GM12878 (cell line): ENCODE results near the gene CYP1A2. TPM values are rescaled to one million over a fixed set of nuclear protein-coding genes. Genes with fewer than 3 reads are reported as not detected.

Experiments used
- CREB1 ChIP-seq: IDR thresholded peaks from 2 replicates; pipeline ENCODE4 v1.6.1; 2012; ENCODE audit warnings: low read depth, mild to moderate bottlenecking, inconsistent platforms
- EED ChIP-seq: sonication (generic); IDR thresholded peaks from 2 replicates; pipeline ENCODE4 v1.6.1; 2016; ENCODE audit warnings: antibody characterized with exemption, low read depth
- ESRRA ChIP-seq: IDR thresholded peaks from 2 replicates; pipeline ENCODE4 v1.6.1; 2012; ENCODE audit warnings: mild to moderate bottlenecking, low read length, improper control_type of control experiment
- MEF2B ChIP-seq: fragments of 450-650 bp; IDR thresholded peaks from 2 replicates; pipeline ENCODE4 v1.6.1; 2018; ENCODE audit warnings: mild to moderate bottlenecking, moderate library complexity; ENCODE audit not compliant: partially characterized antibody, poor library complexity, severe bottlenecking
- TCF3 ChIP-seq: IDR thresholded peaks from 2 replicates; pipeline ENCODE4 v1.6.1; 2012; ENCODE audit warnings: low read depth, mild to moderate bottlenecking, low read length, borderline replicate concordance; ENCODE audit not compliant: insufficient read depth
- ZNF274 ChIP-seq: IDR thresholded peaks from one replicate; pipeline ENCODE4 v1.8.0; 2011; ENCODE audit not compliant: insufficient read length, insufficient read depth
- polyA plus RNA-seq, 11 experiments: library from polyadenylated mRNA; depleted of rRNA in 4 of 11; unstranded in 6 of 11; stranded (reverse) in 5 of 11; fragments of >200 nt; fragmentation: Nextera tagmentation in 4 of 11; fragmentation: Illumina TruSeq in 1 of 11; extraction: Ambion mirVana in 4 of 11; extraction: Trizol in 1 of 11; gene quantifications; 1 replicate in 1 of 11; 2 replicates in 10 of 11; pipeline versions ENCODE4 v1.2.1 to v1.2.3, GENCODE V29; 2011 to 2016; ENCODE audit warnings: inconsistent platforms in 2 of 11, missing spikeins in 2 of 11, low read depth in 1 of 11
- total RNA-seq, 4 experiments: library from RNA; depleted of rRNA in 3 of 4; stranded (reverse); fragments of >200 nt in 3 of 4; fragmentation: Illumina TruSeq in 1 of 4; extraction: Trizol in 1 of 4; gene quantifications; 2 replicates each; pipeline versions ENCODE4 v1.2.1 to v1.2.3, GENCODE V29; 2013 to 2021
- TF ChIP-seq, protein P1 (sequence below): fragments of 450-650 bp; IDR thresholded peaks from 2 replicates; pipeline ENCODE4 v1.6.1; 2016; ENCODE audit warnings: mild to moderate bottlenecking, moderate library complexity, borderline replicate concordance
- TF ChIP-seq, protein P2 (sequence below): fragments of 450-650 bp; IDR thresholded peaks from 2 replicates; pipeline ENCODE4 v1.6.1; 2018; ENCODE audit warnings: borderline replicate concordance, mild to moderate bottlenecking; ENCODE audit not compliant: partially characterized antibody
- TF ChIP-seq, protein P3 (sequence below): IDR thresholded peaks from 2 replicates; pipeline ENCODE4 v1.6.1; 2012; ENCODE audit warnings: mild to moderate bottlenecking, low read depth, low read length
- TF ChIP-seq, protein P4 (sequence below): fragments of 450-650 bp; IDR thresholded peaks from 2 replicates; pipeline ENCODE4 v1.6.1; 2016; ENCODE audit warnings: mild to moderate bottlenecking
- TF ChIP-seq, protein P5 (sequence below): IDR thresholded peaks from 2 replicates; pipeline ENCODE4 v1.6.1; 2012; ENCODE audit warnings: low read depth, low read length, improper control_type of control experiment
- TF ChIP-seq, protein P6 (sequence below): IDR thresholded peaks from 2 replicates; pipeline ENCODE4 v1.6.1; 2011; ENCODE audit warnings: borderline replicate concordance, low read depth, mild to moderate bottlenecking, moderate library complexity, low read length; ENCODE audit not compliant: insufficient read depth, poor library complexity, severe bottlenecking

CYP1A2 gene
- total and polyA plus RNA-seq, 10 of the 15 experiments (the other 5 are each of a cell fraction or from before 2014, with no cell fraction given): 0.03 to 0.09 (median 0.05) TPM; not detected in 7

DNA sequence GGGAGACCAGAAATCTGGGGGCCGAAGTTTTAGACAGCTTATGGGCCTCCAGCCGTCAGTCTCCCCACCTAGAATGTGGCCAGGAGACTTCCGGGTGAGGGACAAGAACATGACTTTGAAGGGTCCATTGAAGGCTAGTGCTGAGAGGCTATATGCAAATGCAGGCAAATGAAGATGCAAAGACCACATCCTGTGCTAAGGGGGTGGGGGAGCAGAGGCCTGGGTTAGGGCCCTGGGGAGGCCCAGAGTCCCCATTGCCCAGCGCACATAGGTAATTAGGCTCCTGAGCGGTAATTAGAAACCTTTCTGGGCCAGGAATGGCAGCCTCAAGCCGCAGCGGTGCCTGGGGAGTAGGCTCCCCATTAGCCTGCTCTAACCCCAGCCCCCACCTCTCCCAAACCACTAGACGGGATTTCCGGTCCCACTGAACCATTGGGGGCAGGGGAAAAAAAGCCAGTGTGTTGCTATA is 40.1 kb downstream of the CYP1A2 start (continued):
- TF ChIP-seq, protein P1, sequence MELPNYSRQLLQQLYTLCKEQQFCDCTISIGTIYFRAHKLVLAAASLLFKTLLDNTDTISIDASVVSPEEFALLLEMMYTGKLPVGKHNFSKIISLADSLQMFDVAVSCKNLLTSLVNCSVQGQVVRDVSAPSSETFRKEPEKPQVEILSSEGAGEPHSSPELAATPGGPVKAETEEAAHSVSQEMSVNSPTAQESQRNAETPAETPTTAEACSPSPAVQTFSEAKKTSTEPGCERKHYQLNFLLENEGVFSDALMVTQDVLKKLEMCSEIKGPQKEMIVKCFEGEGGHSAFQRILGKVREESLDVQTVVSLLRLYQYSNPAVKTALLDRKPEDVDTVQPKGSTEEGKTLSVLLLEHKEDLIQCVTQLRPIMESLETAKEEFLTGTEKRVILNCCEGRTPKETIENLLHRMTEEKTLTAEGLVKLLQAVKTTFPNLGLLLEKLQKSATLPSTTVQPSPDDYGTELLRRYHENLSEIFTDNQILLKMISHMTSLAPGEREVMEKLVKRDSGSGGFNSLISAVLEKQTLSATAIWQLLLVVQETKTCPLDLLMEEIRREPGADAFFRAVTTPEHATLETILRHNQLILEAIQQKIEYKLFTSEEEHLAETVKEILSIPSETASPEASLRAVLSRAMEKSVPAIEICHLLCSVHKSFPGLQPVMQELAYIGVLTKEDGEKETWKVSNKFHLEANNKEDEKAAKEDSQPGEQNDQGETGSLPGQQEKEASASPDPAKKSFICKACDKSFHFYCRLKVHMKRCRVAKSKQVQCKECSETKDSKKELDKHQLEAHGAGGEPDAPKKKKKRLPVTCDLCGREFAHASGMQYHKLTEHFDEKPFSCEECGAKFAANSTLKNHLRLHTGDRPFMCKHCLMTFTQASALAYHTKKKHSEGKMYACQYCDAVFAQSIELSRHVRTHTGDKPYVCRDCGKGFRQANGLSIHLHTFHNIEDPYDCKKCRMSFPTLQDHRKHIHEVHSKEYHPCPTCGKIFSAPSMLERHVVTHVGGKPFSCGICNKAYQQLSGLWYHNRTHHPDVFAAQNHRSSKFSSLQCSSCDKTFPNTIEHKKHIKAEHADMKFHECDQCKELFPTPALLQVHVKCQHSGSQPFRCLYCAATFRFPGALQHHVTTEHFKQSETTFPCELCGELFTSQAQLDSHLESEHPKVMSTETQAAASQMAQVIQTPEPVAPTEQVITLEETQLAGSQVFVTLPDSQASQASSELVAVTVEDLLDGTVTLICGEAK: 0 out of 2 replicates have a peak, but pooled peaks have one; percentile 41
- TF ChIP-seq, protein P2, sequence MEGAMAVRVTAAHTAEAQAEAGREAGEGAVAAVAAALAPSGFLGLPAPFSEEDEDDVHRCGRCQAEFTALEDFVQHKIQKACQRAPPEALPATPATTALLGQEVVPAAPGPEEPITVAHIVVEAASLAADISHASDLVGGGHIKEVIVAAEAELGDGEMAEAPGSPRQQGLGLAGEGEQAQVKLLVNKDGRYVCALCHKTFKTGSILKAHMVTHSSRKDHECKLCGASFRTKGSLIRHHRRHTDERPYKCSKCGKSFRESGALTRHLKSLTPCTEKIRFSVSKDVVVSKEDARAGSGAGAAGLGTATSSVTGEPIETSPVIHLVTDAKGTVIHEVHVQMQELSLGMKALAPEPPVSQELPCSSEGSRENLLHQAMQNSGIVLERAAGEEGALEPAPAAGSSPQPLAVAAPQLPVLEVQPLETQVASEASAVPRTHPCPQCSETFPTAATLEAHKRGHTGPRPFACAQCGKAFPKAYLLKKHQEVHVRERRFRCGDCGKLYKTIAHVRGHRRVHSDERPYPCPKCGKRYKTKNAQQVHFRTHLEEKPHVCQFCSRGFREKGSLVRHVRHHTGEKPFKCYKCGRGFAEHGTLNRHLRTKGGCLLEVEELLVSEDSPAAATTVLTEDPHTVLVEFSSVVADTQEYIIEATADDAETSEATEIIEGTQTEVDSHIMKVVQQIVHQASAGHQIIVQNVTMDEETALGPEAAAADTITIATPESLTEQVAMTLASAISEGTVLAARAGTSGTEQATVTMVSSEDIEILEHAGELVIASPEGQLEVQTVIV: peak; percentile 60
- TF ChIP-seq MEF2B (peak; percentile 99), ESRRA (peak; percentile 82), CREB1 (no peak), EED (peak; percentile 78), TCF3 (no peak), ZNF274 (no peak)
- TF ChIP-seq, protein P3, sequence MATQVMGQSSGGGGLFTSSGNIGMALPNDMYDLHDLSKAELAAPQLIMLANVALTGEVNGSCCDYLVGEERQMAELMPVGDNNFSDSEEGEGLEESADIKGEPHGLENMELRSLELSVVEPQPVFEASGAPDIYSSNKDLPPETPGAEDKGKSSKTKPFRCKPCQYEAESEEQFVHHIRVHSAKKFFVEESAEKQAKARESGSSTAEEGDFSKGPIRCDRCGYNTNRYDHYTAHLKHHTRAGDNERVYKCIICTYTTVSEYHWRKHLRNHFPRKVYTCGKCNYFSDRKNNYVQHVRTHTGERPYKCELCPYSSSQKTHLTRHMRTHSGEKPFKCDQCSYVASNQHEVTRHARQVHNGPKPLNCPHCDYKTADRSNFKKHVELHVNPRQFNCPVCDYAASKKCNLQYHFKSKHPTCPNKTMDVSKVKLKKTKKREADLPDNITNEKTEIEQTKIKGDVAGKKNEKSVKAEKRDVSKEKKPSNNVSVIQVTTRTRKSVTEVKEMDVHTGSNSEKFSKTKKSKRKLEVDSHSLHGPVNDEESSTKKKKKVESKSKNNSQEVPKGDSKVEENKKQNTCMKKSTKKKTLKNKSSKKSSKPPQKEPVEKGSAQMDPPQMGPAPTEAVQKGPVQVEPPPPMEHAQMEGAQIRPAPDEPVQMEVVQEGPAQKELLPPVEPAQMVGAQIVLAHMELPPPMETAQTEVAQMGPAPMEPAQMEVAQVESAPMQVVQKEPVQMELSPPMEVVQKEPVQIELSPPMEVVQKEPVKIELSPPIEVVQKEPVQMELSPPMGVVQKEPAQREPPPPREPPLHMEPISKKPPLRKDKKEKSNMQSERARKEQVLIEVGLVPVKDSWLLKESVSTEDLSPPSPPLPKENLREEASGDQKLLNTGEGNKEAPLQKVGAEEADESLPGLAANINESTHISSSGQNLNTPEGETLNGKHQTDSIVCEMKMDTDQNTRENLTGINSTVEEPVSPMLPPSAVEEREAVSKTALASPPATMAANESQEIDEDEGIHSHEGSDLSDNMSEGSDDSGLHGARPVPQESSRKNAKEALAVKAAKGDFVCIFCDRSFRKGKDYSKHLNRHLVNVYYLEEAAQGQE: 0 out of 2 replicates have a peak, but pooled peaks have one; percentile 22
- TF ChIP-seq, protein P4, sequence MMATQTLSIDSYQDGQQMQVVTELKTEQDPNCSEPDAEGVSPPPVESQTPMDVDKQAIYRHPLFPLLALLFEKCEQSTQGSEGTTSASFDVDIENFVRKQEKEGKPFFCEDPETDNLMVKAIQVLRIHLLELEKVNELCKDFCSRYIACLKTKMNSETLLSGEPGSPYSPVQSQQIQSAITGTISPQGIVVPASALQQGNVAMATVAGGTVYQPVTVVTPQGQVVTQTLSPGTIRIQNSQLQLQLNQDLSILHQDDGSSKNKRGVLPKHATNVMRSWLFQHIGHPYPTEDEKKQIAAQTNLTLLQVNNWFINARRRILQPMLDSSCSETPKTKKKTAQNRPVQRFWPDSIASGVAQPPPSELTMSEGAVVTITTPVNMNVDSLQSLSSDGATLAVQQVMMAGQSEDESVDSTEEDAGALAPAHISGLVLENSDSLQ: peak; percentile 60; the same call in 1 of the 2 replicates
- TF ChIP-seq, protein P5, sequence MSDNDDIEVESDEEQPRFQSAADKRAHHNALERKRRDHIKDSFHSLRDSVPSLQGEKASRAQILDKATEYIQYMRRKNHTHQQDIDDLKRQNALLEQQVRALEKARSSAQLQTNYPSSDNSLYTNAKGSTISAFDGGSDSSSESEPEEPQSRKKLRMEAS: peak; percentile 30; the same call in 1 of the 2 replicates
- TF ChIP-seq, protein P6, sequence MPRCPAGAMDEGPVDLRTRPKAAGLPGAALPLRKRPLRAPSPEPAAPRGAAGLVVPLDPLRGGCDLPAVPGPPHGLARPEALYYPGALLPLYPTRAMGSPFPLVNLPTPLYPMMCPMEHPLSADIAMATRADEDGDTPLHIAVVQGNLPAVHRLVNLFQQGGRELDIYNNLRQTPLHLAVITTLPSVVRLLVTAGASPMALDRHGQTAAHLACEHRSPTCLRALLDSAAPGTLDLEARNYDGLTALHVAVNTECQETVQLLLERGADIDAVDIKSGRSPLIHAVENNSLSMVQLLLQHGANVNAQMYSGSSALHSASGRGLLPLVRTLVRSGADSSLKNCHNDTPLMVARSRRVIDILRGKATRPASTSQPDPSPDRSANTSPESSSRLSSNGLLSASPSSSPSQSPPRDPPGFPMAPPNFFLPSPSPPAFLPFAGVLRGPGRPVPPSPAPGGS: peak; percentile 25
